ENCODE measurements around the gene BBS4. TPM values are rescaled to one million over a fixed set of nuclear protein-coding genes. Genes with fewer than 3 reads are reported as not detected.
A peak's percentile ranks its signal among the peaks of the same experiment; 100 is the strongest.
"Not testable (repeated sequence)": the region's sequence is repeated elsewhere in the genome, so short reads cannot be mapped to it uniquely, and the experiment has no call there.

The BBS4 gene
- total and polyA plus RNA-seq, 5 donors, result 7.0 to 13.8 (median 9.7) TPM

- ATAC-seq; H3K27me3 ChIP-seq (ENCODE audit: control insufficient read depth, insufficient read depth); DNase-seq; H3K27ac ChIP-seq (ENCODE audit: low read length); intact Hi-C loops (cut with DNase I); H3K4me3 ChIP-seq (ENCODE audit: low read length); H3K4me1 ChIP-seq (ENCODE audit: control insufficient read depth, insufficient read depth, low read length); H3K9me3 ChIP-seq (ENCODE audit: control insufficient read depth, low read length): not testable (repeated sequence)
- WGBS, result 61% methylated on average over 5 of the region's 11 CpGs
Measured at GRCh38 chr15:72665706-72666105, 20.3 kb upstream of the BBS4 start.

- H3K4me1 ChIP-seq (ENCODE audit: control insufficient read depth, insufficient read depth, low read length); H3K4me3 ChIP-seq (ENCODE audit: low read length); H3K9me3 ChIP-seq (ENCODE audit: control insufficient read depth, low read length); H3K27ac ChIP-seq (ENCODE audit: low read length); ATAC-seq; H3K27me3 ChIP-seq (ENCODE audit: control insufficient read depth, insufficient read depth); DNase-seq: not testable (repeated sequence)
- WGBS, result 90% methylated on average over 5 of the region's 6 CpGs
- intact Hi-C loops (cut with DNase I), result loop anchor here in 2 of 4 donors (10.0 kb wide), 1 partner anchor 65 kb away; no protein-coding TSS in a partner anchor
Measured at GRCh38 chr15:72669803-72670202, 16.2 kb upstream of the BBS4 start.

- H3K4me3 ChIP-seq (ENCODE audit: low read length); H3K27ac ChIP-seq (ENCODE audit: low read length); H3K9me3 ChIP-seq (ENCODE audit: control insufficient read depth, low read length); H3K27me3 ChIP-seq (ENCODE audit: control insufficient read depth, insufficient read depth); H3K4me1 ChIP-seq (ENCODE audit: control insufficient read depth, insufficient read depth, low read length): not testable (repeated sequence)
- WGBS, result 3% methylated on average over 8 of the region's 8 CpGs
- peak; percentile 77 to 89 (median 85) for DNase-seq
- intact Hi-C loops (cut with DNase I), result loop anchor here in 2 of 4 donors (10.0 kb wide), 1 partner anchor 66 kb away; no protein-coding TSS in a partner anchor
- ATAC-seq, result peak; percentile 93 to 97
Measured at GRCh38 chr15:72670656-72671352, 15.2 kb upstream of the BBS4 start.

GRCh38 chr15:72671525-72671924 is 14.5 kb upstream of the BBS4 start:
- DNase-seq, result no peak
- Histone ChIP-seq H3K4me3 (ENCODE audit: low read length) (no peak overlapping the region), H3K9me3 (ENCODE audit: control insufficient read depth, low read length) (no peaks in the 10 kb centered on the region), H3K4me1 (ENCODE audit: control insufficient read depth, insufficient read depth, low read length) (peaks cover 2% of the 10 kb centered on the region), H3K27ac (ENCODE audit: low read length) (no peak overlapping the region), H3K27me3 (ENCODE audit: control insufficient read depth, insufficient read depth) (no peaks in the 10 kb centered on the region)
- ATAC-seq, result no peak
- 20% methylated on average over 3 of the region's 3 CpGs for WGBS
- intact Hi-C loops (cut with DNase I), result loop anchor here in 2 of 4 donors (10.0 kb wide), 1 partner anchor 67 kb away; no protein-coding TSS in a partner anchor

GRCh38 chr15:72676838-72677237 is 9.2 kb upstream of the BBS4 start:
- Histone ChIP-seq H3K9me3 (ENCODE audit: control insufficient read depth, low read length) (no peaks in the 10 kb centered on the region), H3K27me3 (ENCODE audit: control insufficient read depth, insufficient read depth) (peaks cover 3% of the 10 kb centered on the region), H3K4me3 (ENCODE audit: low read length) (no peak overlapping the region), H3K27ac (ENCODE audit: low read length) (no peak overlapping the region), H3K4me1 (ENCODE audit: control insufficient read depth, insufficient read depth, low read length) (no peaks in the 10 kb centered on the region)
- intact Hi-C loops (cut with DNase I), result loop anchor here in 2 of 4 donors (10.0 kb wide), 1 partner anchor 72 kb away; no protein-coding TSS in a partner anchor
- DNase-seq (no peak), ATAC-seq (no peak)
- 88% methylated on average over 4 of the region's 4 CpGs for WGBS

GRCh38 chr15:72680931-72681330 is 5.1 kb upstream of the BBS4 start:
- no peak for ATAC-seq
- Histone ChIP-seq H3K27ac (ENCODE audit: low read length) (no peak overlapping the region), H3K27me3 (ENCODE audit: control insufficient read depth, insufficient read depth) (peaks cover 3% of the 10 kb centered on the region), H3K9me3 (ENCODE audit: control insufficient read depth, low read length) (no peaks in the 10 kb centered on the region), H3K4me3 (ENCODE audit: low read length) (no peak overlapping the region), H3K4me1 (ENCODE audit: control insufficient read depth, insufficient read depth, low read length) (no peaks in the 10 kb centered on the region)
- no peak for DNase-seq
- 54% methylated on average over 3 of the region's 3 CpGs for WGBS
- intact Hi-C loops (cut with DNase I), result no loop called here

- intact Hi-C loops (cut with DNase I), result no loop called here
- no peak overlapping the region for H3K27ac ChIP-seq (ENCODE audit: low read length)
- no peaks in the 10 kb centered on the region for H3K9me3 ChIP-seq (ENCODE audit: control insufficient read depth, low read length)
- ATAC-seq, result no peak
- DNase-seq, result no peak
- H3K4me3 ChIP-seq (ENCODE audit: low read length), result no peak overlapping the region
- H3K4me1 ChIP-seq (ENCODE audit: control insufficient read depth, insufficient read depth, low read length), result no peaks in the 10 kb centered on the region
- peaks cover 3% of the 10 kb centered on the region for H3K27me3 ChIP-seq (ENCODE audit: control insufficient read depth, insufficient read depth)
- 86% methylated on average over 3 of the region's 3 CpGs for WGBS
Measured at GRCh38 chr15:72682772-72683171, 3.2 kb upstream of the BBS4 start.

GRCh38 chr15:72685301-72685924 is 594 bp upstream of the BBS4 start:
- peak overlapping the region; percentile 94 for H3K27ac ChIP-seq (ENCODE audit: low read length)
- H3K4me1 ChIP-seq (ENCODE audit: control insufficient read depth, insufficient read depth, low read length), result no peaks in the 10 kb centered on the region
- peak overlapping the region; percentile 91 for H3K4me3 ChIP-seq (ENCODE audit: low read length)
- WGBS, result 31% methylated on average over 23 of the region's 23 CpGs
- intact Hi-C loops (cut with DNase I), result no loop called here
- no peaks in the 10 kb centered on the region for H3K27me3 ChIP-seq (ENCODE audit: control insufficient read depth, insufficient read depth)
- H3K9me3 ChIP-seq (ENCODE audit: control insufficient read depth, low read length), result no peaks in the 10 kb centered on the region
- DNase-seq (no peak), ATAC-seq (no peak)

GRCh38 chr15:72688697-72689096 is 2.7 kb downstream of the BBS4 start:
- no peaks in the 10 kb centered on the region for H3K27me3 ChIP-seq (ENCODE audit: control insufficient read depth, insufficient read depth)
- DNase-seq, result no peak
- 97% methylated on average over 5 of the region's 5 CpGs for WGBS
- no peak overlapping the region for H3K4me3 ChIP-seq (ENCODE audit: low read length)
- H3K27ac ChIP-seq (ENCODE audit: low read length), result no peak overlapping the region
- intact Hi-C loops (cut with DNase I), result no loop called here
- no peak for ATAC-seq
- no peaks in the 10 kb centered on the region for H3K9me3 ChIP-seq (ENCODE audit: control insufficient read depth, low read length)
- no peaks in the 10 kb centered on the region for H3K4me1 ChIP-seq (ENCODE audit: control insufficient read depth, insufficient read depth, low read length)

GRCh38 chr15:72690938-72691337 is 4.9 kb downstream of the BBS4 start:
- 92% methylated on average over 5 of the region's 5 CpGs for WGBS
- intact Hi-C loops (cut with DNase I), result no loop called here
- Histone ChIP-seq H3K9me3 (ENCODE audit: control insufficient read depth, low read length) (no peaks in the 10 kb centered on the region), H3K27ac (ENCODE audit: low read length) (no peak overlapping the region), H3K4me1 (ENCODE audit: control insufficient read depth, insufficient read depth, low read length) (no peaks in the 10 kb centered on the region), H3K4me3 (ENCODE audit: low read length) (no peak overlapping the region), H3K27me3 (ENCODE audit: control insufficient read depth, insufficient read depth) (no peaks in the 10 kb centered on the region)
- no peak for DNase-seq
- no peak for ATAC-seq

- Histone ChIP-seq H3K4me1 (ENCODE audit: control insufficient read depth, insufficient read depth, low read length) (no peaks in the 10 kb centered on the region), H3K4me3 (ENCODE audit: low read length) (no peak overlapping the region), H3K27me3 (ENCODE audit: control insufficient read depth, insufficient read depth) (no peaks in the 10 kb centered on the region), H3K9me3 (ENCODE audit: control insufficient read depth, low read length) (no peaks in the 10 kb centered on the region), H3K27ac (ENCODE audit: low read length) (no peak overlapping the region)
- WGBS, result 94% methylated on average over 5 of the region's 5 CpGs
- intact Hi-C loops (cut with DNase I), result no loop called here
- ATAC-seq (no peak), DNase-seq (no peak)
Measured at GRCh38 chr15:72698938-72699337, 12.9 kb downstream of the BBS4 start.

Measured in right cardiac atrium (tissue), 5 donors.